HG02884 (cell line): Measurements from ENCODE around the gene OTOG.

Experiments
- ATAC-seq: cut with Tn5 transposase; IDR thresholded peaks from one replicate; pipeline ENCODE4 v1.9.1; 2021; ENCODE audit warnings: mild to moderate bottlenecking, moderate library complexity; ENCODE audit not compliant: unreplicated experiment

Gene OTOG

GRCh38 chr11:17540807-17541206 lies 6.3 kb upstream of the OTOG start:
- no peak for ATAC-seq

GRCh38 chr11:17541330-17541885 lies 5.7 kb upstream of the OTOG start:
- no peak for ATAC-seq

DNA sequence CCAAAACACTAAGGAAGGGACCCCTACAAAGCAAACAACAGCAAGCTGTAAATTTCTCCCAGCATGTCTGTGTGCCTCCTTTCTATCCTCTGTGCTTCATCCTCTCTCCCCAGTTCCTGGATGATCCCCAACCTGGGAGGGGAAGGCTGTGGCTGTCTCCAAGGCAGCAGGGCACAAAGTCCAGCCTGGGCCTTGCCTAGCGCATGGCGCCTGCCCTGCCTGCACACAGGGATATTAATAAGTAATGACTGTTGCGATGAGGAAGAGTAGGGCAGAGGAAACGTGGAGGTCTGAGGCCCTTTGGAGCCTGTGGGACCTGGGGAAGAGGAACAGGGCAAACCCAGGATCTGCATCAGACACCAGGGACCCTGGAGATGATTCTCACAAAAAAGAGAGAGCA lies 4.8 kb upstream of the OTOG start:
- no peak for ATAC-seq

DNA sequence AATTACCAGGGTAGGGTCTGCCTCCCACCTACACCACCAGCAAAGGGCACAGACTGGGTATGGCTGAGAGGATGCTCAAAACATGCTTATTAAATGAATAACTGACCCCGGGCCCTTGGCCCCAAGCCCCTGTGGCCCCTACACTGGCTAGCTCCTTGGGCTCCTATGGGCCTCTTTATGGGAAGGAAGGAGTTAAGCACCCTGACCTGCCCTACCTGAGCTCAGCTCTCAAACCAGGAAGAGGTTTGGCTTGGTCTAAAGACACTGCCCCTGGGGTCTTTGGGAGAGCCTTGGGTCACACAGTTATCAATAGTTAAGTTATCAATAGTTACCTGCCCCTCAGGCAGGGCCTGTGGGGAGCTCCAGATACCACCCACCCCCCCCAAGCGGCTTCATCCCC lies 4.0 kb upstream of the OTOG start:
- ATAC-seq: no peak

GRCh38 chr11:17543574-17544180 lies 3.4 kb upstream of the OTOG start:
- ATAC-seq: no peak

DNA sequence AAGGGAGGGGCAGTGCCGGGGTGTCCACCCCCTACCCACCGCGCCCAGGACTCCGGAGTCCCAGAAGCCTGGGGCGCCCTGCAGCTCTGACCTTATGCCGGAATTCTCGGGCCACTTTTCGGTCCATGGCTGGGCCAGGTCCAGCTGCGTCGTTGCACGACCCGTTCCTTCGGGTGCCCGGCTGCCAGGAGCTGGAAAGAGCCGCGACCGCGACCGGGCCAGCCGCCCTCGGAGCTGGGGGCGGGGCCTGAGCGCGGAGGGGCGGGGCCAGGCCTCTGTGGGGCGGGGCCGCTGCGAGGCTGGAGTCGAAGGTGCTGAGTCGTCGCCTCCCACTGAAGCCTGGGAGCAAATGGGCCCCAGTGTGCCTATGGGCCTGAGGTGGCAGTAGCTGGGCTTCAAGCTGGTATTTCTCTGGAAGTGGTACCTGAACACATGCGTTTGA lies 2.9 kb upstream of the OTOG start, which contains the start of gene USH1C:
USH1C (minus strand) TSS at position 236 of the 442 bp plus-strand sequence; CDS start at position 127, 109 bp downstream.
- ATAC-seq: no peak

DNA sequence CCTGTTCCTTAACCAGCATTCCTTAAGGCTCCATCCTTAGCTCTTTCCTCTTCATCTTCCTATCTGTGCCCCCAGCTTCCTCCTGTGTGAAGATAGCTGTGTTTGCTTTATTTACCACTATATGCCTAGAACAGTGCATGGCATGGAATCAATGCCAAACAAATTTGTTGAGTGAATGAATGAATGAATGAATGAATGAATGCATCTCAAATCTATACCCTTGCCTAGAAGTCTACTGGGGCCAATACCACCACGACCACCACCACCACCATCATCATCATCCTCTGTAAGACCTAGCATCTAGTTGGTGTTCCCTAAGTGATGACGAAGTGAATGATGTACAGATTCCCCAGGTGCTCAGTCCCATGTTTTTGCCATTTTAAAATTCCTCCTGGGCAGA lies 819 bp upstream of the OTOG start:
- ATAC-seq: no peak

DNA sequence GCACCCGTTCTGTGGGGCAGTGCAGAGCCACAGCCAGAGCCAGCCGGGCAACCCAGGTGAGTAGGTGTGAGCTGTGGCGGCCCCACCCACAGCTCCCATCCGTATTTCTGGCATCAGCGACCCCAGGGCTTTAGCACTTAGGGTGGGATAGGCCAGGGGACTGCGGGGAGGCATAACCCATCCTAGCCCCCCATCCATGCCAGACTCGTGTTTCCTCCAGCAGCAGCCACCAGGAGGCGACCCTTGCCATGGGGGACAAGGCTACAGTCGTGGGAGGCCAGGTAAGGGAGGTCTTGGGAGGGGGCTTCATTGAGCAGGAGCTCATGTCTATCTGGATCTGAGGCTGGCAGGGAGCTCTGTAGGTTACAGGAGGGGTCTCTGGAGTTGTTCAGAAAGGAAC lies 873 bp downstream of the OTOG start:
- ATAC-seq: no peak

DNA sequence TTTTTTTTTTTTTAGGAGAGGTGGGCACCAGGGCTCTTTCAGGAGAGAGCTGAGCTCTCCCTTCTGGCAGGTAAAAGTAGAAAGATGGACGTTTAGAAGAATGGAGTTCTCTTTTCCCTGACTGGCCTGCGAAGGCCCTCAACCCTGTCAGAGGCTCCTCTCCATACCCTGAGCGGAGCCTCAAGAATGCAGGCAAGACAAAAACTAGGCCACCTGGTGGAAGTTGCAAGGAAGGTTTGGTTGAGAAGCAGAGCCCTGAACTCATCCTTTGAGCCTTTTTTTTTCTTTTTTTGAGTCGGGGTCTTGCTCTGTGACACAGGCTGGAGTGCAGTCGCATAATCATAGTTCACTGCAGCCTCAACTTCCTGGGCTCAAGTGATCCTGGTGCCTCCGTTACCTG lies 1.4 kb downstream of the OTOG start:
- no peak for ATAC-seq

GRCh38 chr11:17550450-17551346 lies 3.6 kb downstream of the OTOG start:
- ATAC-seq: no peak

DNA sequence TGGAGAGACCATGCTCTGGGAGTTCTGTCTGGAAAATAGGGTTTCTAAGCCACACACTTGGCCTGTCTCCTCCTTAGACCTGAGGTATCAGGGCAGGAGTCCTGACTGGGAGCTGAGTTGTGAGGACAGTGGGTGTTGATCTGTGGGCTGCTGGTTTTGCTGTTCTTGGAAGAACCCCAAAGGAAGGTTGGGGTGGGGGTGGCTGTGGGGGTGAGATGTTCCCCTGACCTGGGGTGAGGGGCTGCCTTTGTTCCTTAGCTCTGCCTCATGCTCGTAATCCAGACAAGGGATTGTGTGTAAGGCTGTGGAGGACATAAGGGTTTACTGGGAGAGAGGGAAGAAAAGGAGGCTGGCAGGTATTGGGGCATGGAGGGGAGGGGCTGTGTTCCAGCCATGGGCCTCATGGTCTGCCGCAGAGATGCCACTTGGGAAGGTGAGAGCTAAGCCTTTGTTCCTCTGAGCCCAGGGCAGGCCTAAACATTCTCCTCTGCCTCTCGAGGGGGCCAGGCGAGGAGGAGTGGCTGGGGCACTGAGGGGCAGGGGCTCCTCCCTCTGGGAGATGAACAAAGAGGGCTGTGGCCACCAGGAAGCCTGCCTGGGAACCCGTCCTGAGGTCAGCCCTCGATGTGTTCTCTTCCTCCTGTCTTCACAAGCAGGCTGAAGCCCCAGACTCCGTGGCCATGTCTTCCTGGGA lies 4.4 kb downstream of the OTOG start:
- no peak for ATAC-seq

DNA sequence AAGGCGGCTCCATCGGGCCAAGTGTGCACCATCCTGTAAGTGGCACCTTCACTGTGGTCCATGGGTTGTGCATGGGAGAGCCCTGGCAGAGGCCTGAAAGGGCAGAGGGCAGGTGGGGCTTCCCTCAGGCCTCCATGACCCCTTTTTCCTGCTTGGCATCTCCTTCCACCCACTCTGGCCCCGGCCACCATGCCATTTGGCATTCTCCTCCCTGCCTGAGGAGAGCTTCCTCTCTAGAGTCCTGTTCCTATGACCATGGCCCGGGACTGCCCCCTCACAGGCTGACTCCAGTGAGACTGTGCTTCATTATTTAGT lies 4.9 kb downstream of the OTOG start:
- no peak for ATAC-seq

GRCh38 chr11:17552392-17553248 lies 5.6 kb downstream of the OTOG start:
- ATAC-seq: no peak

DNA sequence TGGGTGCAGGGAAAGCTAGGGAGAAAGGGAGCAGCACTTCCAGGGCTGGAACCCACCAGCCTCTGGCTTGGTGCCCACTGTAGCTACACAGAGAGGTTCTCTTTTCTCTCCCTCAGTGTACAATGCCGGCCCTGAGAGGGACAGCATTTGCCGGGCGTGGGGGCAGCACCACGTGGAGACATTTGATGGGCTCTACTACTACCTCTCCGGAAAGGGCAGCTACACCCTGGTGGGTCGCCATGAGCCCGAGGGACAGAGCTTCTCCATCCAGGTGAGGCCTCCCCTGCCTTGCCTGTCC lies 6.1 kb downstream of the OTOG start:
- ATAC-seq: no peak

DNA sequence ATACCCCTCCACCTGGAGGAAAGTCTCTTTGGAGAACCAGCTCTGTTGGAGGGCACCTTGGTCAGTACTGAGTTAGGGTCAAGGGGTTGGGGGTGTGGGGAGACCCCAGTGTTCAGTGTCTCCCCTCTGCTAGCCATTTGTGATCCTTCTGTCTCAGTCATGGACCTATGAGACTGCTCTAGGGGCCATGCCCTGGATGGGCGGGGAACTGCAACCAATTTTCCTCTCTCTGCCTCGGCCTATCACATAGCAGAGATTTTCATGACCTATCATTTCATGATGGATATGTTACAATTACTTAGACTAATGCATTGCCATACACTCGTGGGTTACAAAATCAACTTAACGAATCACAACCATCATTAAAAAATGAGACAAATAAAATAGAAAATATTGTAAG lies 7.4 kb downstream of the OTOG start:
- ATAC-seq: no peak

DNA sequence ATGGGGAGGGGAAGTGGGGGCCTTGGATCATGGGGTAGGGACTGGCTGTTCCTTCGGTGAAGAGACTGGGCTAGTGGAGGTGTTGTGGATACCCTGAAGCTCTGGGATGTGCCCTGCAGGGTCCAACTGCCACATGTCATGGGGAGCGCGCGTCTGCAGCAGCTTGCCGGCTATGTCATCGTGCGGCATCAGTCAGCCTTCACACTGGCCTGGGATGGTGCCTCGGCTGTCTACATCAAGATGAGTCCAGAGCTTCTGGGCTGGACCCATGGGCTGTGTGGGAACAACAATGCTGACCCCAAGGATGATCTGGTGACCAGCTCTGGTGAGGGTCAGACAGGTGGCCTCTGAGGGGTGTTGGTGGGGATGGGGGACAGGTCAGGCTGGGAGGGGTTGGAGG lies 9.9 kb downstream of the OTOG start:
- no peak for ATAC-seq

DNA sequence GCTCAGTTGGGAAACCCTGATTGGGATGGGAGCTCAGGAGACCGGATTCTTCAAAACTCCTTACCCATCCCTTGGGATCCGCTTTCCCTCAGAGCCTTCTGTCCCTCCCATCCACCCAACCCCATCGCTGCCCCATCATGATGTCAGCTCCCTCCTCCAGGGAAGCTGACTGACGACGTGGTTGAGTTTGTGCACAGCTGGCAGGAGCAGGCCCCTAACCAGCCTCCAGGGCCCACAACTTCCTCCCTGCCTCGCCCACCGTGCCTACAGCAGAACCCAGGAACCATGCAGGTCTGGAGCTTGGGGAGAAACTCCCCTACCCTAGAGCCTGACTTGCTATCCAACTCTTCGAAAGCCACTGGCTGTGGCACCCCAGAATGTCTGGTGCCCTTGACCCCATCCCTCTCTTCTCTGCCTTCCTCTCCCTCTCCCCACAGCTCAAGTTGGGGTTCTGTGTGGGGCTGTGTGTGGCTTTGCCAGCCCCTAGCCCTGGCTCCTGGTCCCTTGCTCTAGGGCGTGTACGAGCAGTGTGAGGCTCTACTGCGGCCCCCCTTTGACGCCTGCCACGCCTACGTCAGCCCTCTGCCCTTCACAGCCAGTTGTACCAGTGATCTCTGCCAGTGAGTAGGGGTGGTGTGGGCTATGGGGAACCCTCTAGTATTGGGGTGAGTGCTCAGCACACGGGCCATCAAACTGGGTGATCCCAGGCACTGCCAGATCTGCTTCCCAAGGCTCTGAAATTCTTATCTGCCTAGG lies 11.1 kb downstream of the OTOG start:
- ATAC-seq: no peak

DNA sequence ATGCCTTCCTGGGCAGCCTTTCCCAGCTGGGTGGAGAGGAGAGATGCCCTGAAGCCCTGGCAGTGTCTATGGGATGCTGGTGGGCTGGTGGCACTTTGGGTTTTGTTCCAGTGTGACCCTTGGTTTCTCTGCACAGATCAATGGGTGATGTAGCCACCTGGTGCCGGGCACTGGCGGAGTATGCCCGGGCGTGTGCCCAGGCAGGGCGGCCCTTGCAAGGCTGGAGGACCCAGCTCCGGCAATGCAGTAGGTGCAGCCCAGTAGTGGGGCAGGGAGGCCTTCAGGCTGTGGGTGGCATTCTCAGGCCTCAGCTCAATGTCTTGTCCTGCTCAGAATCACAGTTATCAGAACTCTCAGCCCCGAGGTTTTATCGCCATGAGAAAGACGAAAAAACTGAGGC lies 11.9 kb downstream of the OTOG start:
- ATAC-seq: no peak

- no peak for ATAC-seq
Observed at GRCh38 chr11:17559341-17560087, 12.5 kb downstream of the OTOG start.
